Peyer's patch (tissue), 4 donors: ENCODE measurements around the gene ZNF674. TPM values are rescaled to one million over a fixed set of nuclear protein-coding genes. Genes with fewer than 3 reads are reported as not detected.
"Not testable (repeated sequence)": the region's sequence is repeated elsewhere in the genome, so short reads cannot be mapped to it uniquely, and the experiment has no call there.

Experiments
- DNase-seq, 3 donors: peaks; one replicate each; pipeline ENCODE4 v3.0.0-alpha.2; 2017 to 2019
- H3K27ac ChIP-seq, 4 donors: fragments of 200-600 bp; sonication (generic); one replicate each; pipeline ENCODE4 v1.5.1; 2016 to 2019
- H3K27me3 ChIP-seq, 2 donors: fragments of 200-600 bp; sonication (generic); one replicate each; pipeline ENCODE4 v1.5.1; 2019
- H3K36me3 ChIP-seq, 3 donors: fragments of 200-600 bp; sonication (generic); one replicate each; pipeline ENCODE4 v1.5.1; 2016 to 2019
- H3K4me1 ChIP-seq, 4 donors: fragments of 200-600 bp; sonication (generic); one replicate each; pipeline ENCODE4 v1.5.1; 2016 to 2019
- H3K4me3 ChIP-seq, 4 donors: fragments of 200-600 bp; sonication (generic); 1 replicate in 3 of 4; 2 replicates in 1 of 4; pipeline ENCODE4 v1.5.1; 2016 to 2019; ENCODE audit warnings: mild to moderate bottlenecking in 1 of 4
- H3K9me3 ChIP-seq, 4 donors: fragments of 200-600 bp; sonication (generic); one replicate each; pipeline ENCODE4 v1.5.1; 2016 to 2019; ENCODE audit warnings: mild to moderate bottlenecking in 1 of 4
- CTCF ChIP-seq, 6 experiments: fragments of 450-650 bp in 4 of 6; fragments of 200-600 bp in 2 of 6; sonication (generic) in 1 of 6; IDR thresholded peaks; one replicate each; pipeline ENCODE4 v1.5.1; 2017 to 2019; ENCODE audit warnings: antibody characterized with exemption in 6 of 6, mild to moderate bottlenecking in 3 of 6, moderate library complexity in 1 of 6
- POLR2A ChIP-seq, 2 donors: fragments of 450-650 bp; IDR thresholded peaks; one replicate each; pipeline ENCODE4 v1.5.1; 2017; ENCODE audit warnings: antibody characterized with exemption in 2 of 2, mild to moderate bottlenecking in 2 of 2, moderate library complexity in 2 of 2
- total RNA-seq, 4 donors: library from RNA; depleted of rRNA; stranded (reverse); fragments of >200 nt; gene quantifications; one replicate each; pipeline ENCODE4 v1.1.0, GENCODE V29; 2016

Gene ZNF674
- total RNA-seq, 4 donors from 2014 or later: 3.3 to 18.2 (median 6.9) TPM

DNA sequence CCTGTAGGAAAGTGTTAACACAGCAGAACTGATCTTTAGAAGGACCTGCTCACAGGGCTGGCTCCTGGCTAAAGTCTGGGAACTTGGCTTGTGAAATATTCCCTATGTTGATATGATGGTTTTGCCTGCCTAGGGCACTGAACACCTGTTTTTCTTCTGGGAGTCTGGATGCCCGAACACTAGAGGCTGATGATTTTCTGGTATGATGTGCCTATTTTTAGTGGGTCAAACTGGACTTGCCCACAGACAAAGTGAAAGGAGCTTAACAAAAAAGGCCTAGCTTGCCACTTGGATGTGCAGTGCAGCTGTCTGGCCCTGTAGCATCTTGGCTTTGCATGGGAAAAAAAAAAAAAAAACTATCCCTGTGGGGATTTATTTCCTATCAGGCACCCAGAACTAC lies 39.1 kb downstream of the ZNF674 start:
- Histone ChIP-seq H3K36me3 (peaks cover 0 to 3% (median 0%) of the 10 kb centered on the region in 3 donors), H3K27me3 (no peaks in the 10 kb centered on the region)
- DNase-seq: no peak

DNA sequence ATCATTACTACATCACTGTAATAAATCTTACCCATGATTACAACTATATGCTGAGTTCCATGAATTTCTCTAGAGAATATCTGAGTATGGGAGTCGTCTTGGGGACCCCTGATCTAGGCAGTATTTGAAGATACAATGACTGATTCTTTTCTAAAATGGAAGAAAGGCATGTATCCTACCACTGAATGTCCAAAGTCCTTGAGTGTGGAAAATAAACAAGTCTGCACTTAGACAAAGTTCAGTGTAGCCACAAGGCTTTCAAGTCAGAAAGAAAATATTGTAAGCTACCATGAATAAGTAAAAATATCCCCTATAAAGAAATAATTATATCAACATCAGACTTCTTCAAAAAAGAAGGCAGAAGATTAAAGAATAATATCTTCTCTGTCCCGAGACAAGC lies 42.4 kb downstream of the ZNF674 start:
- Histone ChIP-seq H3K27me3 (no peaks in the 10 kb centered on the region), H3K27ac (no peak overlapping the region), H3K4me3 (no peak overlapping the region), H3K4me1 (no peaks in the 10 kb centered on the region), H3K9me3 (peaks cover 0 to 11% (median 5%) of the 10 kb centered on the region in 4 donors), H3K36me3 (peaks cover 0 to 6% (median 0%) of the 10 kb centered on the region in 3 donors)
- DNase-seq: no peak
- TF ChIP-seq POLR2A (IDR thresholded peaks at IDR 0.05) (no peak), CTCF (IDR thresholded peaks at IDR 0.05) (no peak)

More for the DNA sequence above, 39.1 kb downstream of the ZNF674 start:
- no peak for TF ChIP-seq CTCF (IDR thresholded peaks at IDR 0.05)
- TF ChIP-seq POLR2A (IDR thresholded peaks at IDR 0.05): no peak
- H3K27ac ChIP-seq: no peak overlapping the region
- no peak overlapping the region for H3K4me3 ChIP-seq
- H3K9me3 ChIP-seq: peaks cover 0 to 2% (median 0%) of the 10 kb centered on the region in 4 donors
- H3K4me1 ChIP-seq: no peaks in the 10 kb centered on the region

- TF ChIP-seq CTCF (IDR thresholded peaks at IDR 0.05) (no peak), POLR2A (IDR thresholded peaks at IDR 0.05) (no peak)
- Histone ChIP-seq H3K27me3 (no peaks in the 10 kb centered on the region), H3K4me1 (no peaks in the 10 kb centered on the region), H3K4me3 (no peak overlapping the region), H3K9me3 (peaks cover 0 to 12% (median 5%) of the 10 kb centered on the region in 4 donors), H3K27ac (no peak overlapping the region), H3K36me3 (peaks cover 0 to 6% (median 0%) of the 10 kb centered on the region in 3 donors)
- DNase-seq: no peak
These were observed 45.2 kb downstream of the ZNF674 start for GRCh38 chrX:46500054-46500453.

DNA sequence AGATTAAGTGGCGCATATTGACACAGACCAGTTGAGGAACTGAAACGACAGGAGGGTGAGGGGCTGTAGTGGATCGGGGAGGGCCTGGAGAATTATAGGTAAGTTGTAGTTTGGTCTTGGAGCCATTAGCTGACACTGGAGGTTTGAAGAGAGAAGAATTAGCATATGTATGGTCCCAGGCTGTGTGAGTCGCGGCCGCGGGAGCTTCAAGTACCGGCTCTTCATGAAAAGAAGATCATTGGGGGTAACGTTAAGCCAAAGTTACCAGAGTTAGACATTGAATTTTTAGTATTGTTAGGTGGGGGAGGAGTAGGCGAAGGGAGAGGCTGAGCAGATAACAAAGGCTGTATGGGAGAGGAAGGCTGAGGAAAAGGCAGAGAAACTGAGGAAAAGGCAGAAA lies 56.5 kb downstream of the ZNF674 start:
- H3K27me3 ChIP-seq: no peaks in the 10 kb centered on the region
- no peak for TF ChIP-seq CTCF (IDR thresholded peaks at IDR 0.05)
- no peak for TF ChIP-seq POLR2A (IDR thresholded peaks at IDR 0.05)

GRCh38 chrX:46485897-46486296 lies 59.3 kb downstream of the ZNF674 start:
- H3K36me3 ChIP-seq: no peaks in the 10 kb centered on the region
- TF ChIP-seq POLR2A (IDR thresholded peaks at IDR 0.05): no peak
- TF ChIP-seq CTCF (IDR thresholded peaks at IDR 0.05): no peak
- H3K27ac ChIP-seq: no peak overlapping the region
- no peaks in the 10 kb centered on the region for H3K4me1 ChIP-seq
- H3K27me3 ChIP-seq: no peaks in the 10 kb centered on the region
- peaks cover 0 to 3% (median 0%) of the 10 kb centered on the region in 4 donors for H3K9me3 ChIP-seq
- no peak overlapping the region for H3K4me3 ChIP-seq
- DNase-seq: no peak

More for the DNA sequence above, 56.5 kb downstream of the ZNF674 start:
- Histone ChIP-seq H3K27ac (no peak overlapping the region), H3K4me3 (no peak overlapping the region), H3K4me1 (no peaks in the 10 kb centered on the region), H3K36me3 (no peaks in the 10 kb centered on the region), H3K9me3 (no peaks in the 10 kb centered on the region)
- no peak for DNase-seq

DNA sequence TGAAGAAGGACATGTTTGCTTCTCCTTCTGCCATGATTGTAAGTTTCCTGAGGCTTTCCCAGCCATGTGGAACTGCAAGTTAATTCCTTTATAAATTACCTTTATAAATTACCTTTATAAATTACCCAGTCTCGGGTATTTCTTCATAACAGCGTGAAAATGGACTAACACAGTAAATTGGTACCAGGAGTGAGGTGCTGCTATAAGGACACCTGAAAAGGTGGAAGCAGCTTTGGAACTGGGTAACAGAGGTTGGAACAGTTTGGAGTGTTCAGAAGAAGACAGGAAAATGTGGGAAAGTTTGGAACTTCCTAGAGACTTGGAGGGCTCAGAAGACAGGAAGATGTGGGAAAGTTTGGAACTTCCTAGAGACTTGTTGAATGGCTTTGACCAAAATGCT lies 66.6 kb downstream of the ZNF674 start:
- H3K9me3 ChIP-seq, H3K4me3 ChIP-seq, DNase-seq, H3K36me3 ChIP-seq, H3K27me3 ChIP-seq, H3K4me1 ChIP-seq, H3K27ac ChIP-seq: not testable (repeated sequence)
